ENCODE measurements around the gene NEK4. TPM values are rescaled to one million over a fixed set of nuclear protein-coding genes. Genes with fewer than 3 reads are reported as not detected.
"Not testable (repeated sequence)": the region's sequence is repeated elsewhere in the genome, so short reads cannot be mapped to it uniquely, and the experiment has no call there.

Gene NEK4
- total RNA-seq, 2 experiments from 2014 or later, result 21.4 to 22.2 TPM

DNA sequence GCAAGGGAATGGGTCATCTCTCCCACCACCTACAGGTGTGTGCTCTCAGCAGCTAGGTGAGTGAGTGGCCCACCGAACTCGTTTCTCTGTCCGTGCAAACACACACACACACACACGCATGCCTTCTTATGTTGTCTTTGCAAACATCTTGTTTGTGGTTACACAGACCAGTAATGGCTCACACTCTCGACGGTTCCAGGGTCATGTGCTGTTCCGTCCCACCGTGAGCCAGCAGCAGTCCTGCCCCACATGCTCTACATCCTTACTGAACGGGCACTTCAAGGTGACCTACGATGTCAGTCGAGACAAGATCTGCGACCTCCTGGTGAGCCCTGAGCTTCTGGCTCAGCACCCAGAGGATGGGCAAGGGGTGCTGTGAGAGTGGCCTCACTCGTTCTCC, 11.0 kb upstream of the NEK4 start:
- no peak overlapping the region for H3K4me3 Mint-ChIP-seq
- H3K36me3 Mint-ChIP-seq (ENCODE audit: low read depth), result no peaks in the 10 kb centered on the region
- H3K9me3 Mint-ChIP-seq, result no peaks in the 10 kb centered on the region
- POLR2A ChIA-PET, result no interaction called here
- H3K4me1 Mint-ChIP-seq, result no peaks in the 10 kb centered on the region
- no peak for DNase-seq
- H3K27me3 Mint-ChIP-seq, result peaks cover 12% of the 10 kb centered on the region
- CTCF ChIA-PET, result interaction anchor here (0.5 to 1.5 kb wide), 2 partner anchors 12 to 20 kb away, joined by 3 to 4 read pairs; no protein-coding TSS in a partner anchor
- no peak overlapping the region for H3K27ac Mint-ChIP-seq

- CTCF ChIA-PET, result interaction anchor here (0.9 kb wide), 1 partner anchor 42 kb away, joined by 3 read pairs; no protein-coding TSS in a partner anchor
- no peaks in the 10 kb centered on the region for H3K9me3 Mint-ChIP-seq
- H3K4me1 Mint-ChIP-seq, result no peaks in the 10 kb centered on the region
- peaks cover 12% of the 10 kb centered on the region for H3K27me3 Mint-ChIP-seq
- DNase-seq, result no peak
- POLR2A ChIA-PET, result no interaction called here
- H3K27ac Mint-ChIP-seq, result no peak overlapping the region
- H3K4me3 Mint-ChIP-seq, result no peak overlapping the region
- no peaks in the 10 kb centered on the region for H3K36me3 Mint-ChIP-seq (ENCODE audit: low read depth)
Observed at GRCh38 chr3:52779837-52780585, 9.3 kb upstream of the NEK4 start.

DNA sequence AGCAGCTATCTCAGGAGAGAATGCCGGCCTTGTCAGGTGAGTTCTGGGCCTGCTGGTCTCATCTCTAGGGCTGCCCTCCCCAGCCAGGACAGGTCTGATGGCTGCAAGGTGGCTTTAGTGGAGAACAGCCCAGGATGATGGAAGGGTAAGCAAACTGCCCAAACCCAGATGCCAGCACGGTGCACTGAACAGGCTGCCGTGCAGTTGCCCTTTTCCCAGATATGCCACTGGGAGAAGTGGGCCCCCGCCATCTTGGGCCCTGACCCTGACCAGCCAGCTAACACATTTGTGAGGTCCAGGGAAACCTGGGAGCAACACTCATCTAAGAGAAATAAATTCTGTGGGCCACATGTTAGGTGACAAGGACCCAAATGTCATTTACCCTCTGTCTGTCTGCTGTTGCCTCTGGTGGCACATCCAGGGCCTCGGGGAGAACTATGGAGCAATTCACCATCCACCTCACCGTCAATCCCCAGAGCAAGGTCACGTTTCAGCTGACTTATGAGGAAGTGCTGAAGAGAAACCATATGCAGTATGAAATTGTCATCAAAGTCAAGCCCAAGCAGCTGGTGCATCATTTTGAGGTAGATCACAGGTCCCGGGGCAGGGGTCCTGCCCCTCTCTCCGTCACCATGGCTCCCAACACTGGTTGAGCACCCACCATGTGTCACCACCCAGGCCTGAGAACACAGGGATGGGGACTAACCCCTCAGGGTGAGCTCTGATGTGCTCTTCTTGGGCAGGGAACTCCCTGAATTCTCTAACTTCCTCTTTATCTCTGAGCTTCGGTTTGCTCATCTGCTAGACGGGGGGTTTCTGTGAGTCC, 8.5 kb upstream of the NEK4 start:
- ChIA-PET CTCF (interaction anchor here (0.9 kb wide), 1 partner anchor 43 kb away, joined by 3 read pairs; no protein-coding TSS in a partner anchor), POLR2A (no interaction called here)
- Mint-ChIP-seq H3K9me3 (no peaks in the 10 kb centered on the region), H3K36me3 (ENCODE audit: low read depth) (no peaks in the 10 kb centered on the region), H3K4me3 (no peak overlapping the region), H3K27me3 (peaks cover 12% of the 10 kb centered on the region), H3K27ac (no peak overlapping the region), H3K4me1 (no peaks in the 10 kb centered on the region)
- no peak for DNase-seq

GRCh38 chr3:52777959-52778805, 7.4 kb upstream of the NEK4 start:
- no peaks in the 10 kb centered on the region for H3K36me3 Mint-ChIP-seq (ENCODE audit: low read depth)
- H3K9me3 Mint-ChIP-seq, result no peaks in the 10 kb centered on the region
- ChIA-PET CTCF (no interaction called here), POLR2A (no interaction called here)
- no peak overlapping the region for H3K27ac Mint-ChIP-seq
- H3K4me3 Mint-ChIP-seq, result no peak overlapping the region
- peaks cover 12% of the 10 kb centered on the region for H3K27me3 Mint-ChIP-seq
- DNase-seq, result no peak
- no peaks in the 10 kb centered on the region for H3K4me1 Mint-ChIP-seq

DNA sequence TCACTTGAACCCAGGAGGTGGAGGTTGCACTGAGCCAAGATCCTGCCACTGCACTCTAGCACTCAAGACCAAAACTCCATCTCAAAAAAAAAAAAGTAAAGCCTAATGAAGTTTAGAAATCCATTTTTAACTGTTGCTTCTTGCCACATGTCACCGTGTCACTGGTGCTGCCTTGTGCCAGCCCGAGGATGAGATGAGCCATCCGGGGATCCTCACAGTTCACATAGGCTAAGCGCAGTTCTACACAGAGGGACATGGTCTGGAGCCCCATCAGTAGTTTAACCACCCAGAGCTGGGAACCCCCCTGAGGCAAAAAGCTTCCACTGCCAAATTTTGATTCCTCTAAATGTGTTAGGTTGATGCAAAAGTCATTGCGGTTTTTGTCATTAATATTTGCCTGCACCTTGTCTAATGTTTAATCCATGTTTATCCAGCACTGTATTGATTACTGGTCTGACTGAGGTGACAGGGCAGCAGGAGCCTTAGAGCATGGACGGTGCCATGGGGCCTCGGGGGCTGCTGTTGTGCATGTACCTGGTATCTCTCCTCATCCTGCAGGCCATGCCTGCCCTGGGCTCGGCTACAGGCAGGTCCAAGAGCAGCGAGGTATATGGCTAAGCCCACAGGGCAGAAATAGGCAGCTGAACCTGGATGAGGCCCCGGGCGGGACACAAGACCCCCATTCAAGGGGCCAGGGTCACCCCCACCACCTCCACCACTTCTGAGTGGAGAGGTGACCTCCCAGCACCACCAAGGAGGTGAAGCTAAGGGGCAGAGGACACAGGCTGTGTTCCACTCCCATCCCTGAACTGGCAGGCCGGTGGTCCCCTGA, 6.6 kb upstream of the NEK4 start, which contains the start of gene ITIH1:
Gene ITIH1, plus strand, starts transcription at position 473 of the 832 bp plus-strand sequence. Its CDS starts 17 bp downstream, at position 490.
- Mint-ChIP-seq H3K27me3 (peaks cover 11% of the 10 kb centered on the region), H3K27ac (no peak within 1 kb of the TSS), H3K4me3 (no peak within 1 kb of the TSS), H3K9me3 (no peaks in the 10 kb centered on the region), H3K36me3 (ENCODE audit: low read depth) (no peaks in the 10 kb centered on the region), H3K4me1 (no peaks in the 10 kb centered on the region)
- no peak for DNase-seq
- CTCF ChIA-PET, result no interaction called here
- POLR2A ChIA-PET, result no interaction called here

GRCh38 chr3:52776486-52776885, 5.7 kb upstream of the NEK4 start:
- CTCF ChIA-PET; POLR2A ChIA-PET; H3K4me1 Mint-ChIP-seq; H3K27ac Mint-ChIP-seq; DNase-seq; H3K9me3 Mint-ChIP-seq; H3K27me3 Mint-ChIP-seq; H3K36me3 Mint-ChIP-seq (ENCODE audit: low read depth); H3K4me3 Mint-ChIP-seq: not testable (repeated sequence)

DNA sequence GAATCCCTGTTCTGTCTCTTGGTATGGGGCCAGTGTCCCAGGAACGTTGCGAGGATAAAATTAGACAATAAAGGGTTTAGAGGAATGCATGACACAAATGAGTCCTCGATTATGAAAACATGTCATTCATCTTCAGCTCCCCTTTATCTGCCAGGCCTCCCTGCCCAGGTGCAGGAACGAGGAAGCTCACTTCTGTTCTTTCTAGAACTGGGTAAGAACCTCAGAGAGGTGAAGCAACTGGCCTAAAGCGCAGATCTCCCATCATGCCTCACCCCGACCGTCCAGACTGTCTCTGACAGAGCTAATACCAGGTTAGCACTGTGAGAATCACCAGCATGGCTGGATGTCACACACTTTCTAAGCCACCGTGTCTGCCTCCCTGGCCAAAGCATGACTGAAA, 5.1 kb upstream of the NEK4 start:
- H3K36me3 Mint-ChIP-seq (ENCODE audit: low read depth), result no peaks in the 10 kb centered on the region
- H3K4me3 Mint-ChIP-seq, result no peak overlapping the region
- ChIA-PET POLR2A (no interaction called here), CTCF (no interaction called here)
- H3K27ac Mint-ChIP-seq, result no peak overlapping the region
- DNase-seq, result no peak
- H3K27me3 Mint-ChIP-seq, result no peaks in the 10 kb centered on the region
- peaks cover 10% of the 10 kb centered on the region for H3K4me1 Mint-ChIP-seq
- no peaks in the 10 kb centered on the region for H3K9me3 Mint-ChIP-seq

GRCh38 chr3:52774901-52775864, 4.4 kb upstream of the NEK4 start:
- no peak for DNase-seq
- CTCF ChIA-PET, result interaction anchor here (1.8 kb wide), 1 partner anchor 23 kb away, joined by 6 read pairs; no protein-coding TSS in a partner anchor
- no peak overlapping the region for H3K27ac Mint-ChIP-seq
- H3K4me3 Mint-ChIP-seq, result no peak overlapping the region
- H3K36me3 Mint-ChIP-seq (ENCODE audit: low read depth), result no peaks in the 10 kb centered on the region
- no peaks in the 10 kb centered on the region for H3K27me3 Mint-ChIP-seq
- H3K9me3 Mint-ChIP-seq, result no peaks in the 10 kb centered on the region
- peaks cover 10% of the 10 kb centered on the region for H3K4me1 Mint-ChIP-seq
- POLR2A ChIA-PET, result no interaction called here

DNA sequence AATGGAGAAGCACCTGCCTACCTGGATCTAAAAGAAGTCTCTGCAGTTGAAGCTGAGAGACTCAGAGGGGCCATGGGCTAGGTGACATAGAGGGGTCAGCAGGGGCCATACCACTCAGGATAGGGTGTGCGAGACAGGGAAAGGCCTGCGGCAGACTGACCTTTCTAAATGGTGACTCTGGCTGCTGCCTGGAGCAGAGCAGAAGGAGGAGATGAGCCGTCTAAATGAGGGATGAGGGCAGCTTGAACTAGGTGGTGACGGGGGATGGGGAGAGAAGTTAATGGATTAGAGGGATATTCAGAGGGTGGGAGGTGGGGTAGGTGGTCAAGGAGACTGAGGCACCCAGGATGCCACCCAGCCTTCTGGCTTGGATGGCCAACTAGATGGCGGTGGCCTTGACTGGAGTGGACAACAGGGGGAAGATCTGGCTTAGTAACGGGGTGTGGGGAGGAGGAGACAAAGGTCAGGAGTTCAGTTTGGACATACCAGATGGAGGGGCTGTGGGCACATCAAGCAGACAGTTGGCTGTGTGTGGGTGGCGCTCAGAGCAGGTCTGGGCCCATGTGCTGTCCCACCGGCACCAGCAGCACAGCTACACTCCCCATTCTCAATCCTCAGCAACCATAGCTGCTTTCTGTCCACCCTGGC, 3.5 kb upstream of the NEK4 start:
- H3K4me1 Mint-ChIP-seq, result peaks cover 20% of the 10 kb centered on the region
- CTCF ChIA-PET, result interaction anchor here (0.6 to 1.8 kb wide), 3 partner anchors 22 to 29 kb away, joined by 3 to 6 read pairs (median 3); no protein-coding TSS in a partner anchor
- no peak overlapping the region for H3K4me3 Mint-ChIP-seq
- no peaks in the 10 kb centered on the region for H3K9me3 Mint-ChIP-seq
- DNase-seq, result no peak
- POLR2A ChIA-PET, result no interaction called here
- no peaks in the 10 kb centered on the region for H3K27me3 Mint-ChIP-seq
- H3K27ac Mint-ChIP-seq, result no peak overlapping the region
- no peaks in the 10 kb centered on the region for H3K36me3 Mint-ChIP-seq (ENCODE audit: low read depth)

DNA sequence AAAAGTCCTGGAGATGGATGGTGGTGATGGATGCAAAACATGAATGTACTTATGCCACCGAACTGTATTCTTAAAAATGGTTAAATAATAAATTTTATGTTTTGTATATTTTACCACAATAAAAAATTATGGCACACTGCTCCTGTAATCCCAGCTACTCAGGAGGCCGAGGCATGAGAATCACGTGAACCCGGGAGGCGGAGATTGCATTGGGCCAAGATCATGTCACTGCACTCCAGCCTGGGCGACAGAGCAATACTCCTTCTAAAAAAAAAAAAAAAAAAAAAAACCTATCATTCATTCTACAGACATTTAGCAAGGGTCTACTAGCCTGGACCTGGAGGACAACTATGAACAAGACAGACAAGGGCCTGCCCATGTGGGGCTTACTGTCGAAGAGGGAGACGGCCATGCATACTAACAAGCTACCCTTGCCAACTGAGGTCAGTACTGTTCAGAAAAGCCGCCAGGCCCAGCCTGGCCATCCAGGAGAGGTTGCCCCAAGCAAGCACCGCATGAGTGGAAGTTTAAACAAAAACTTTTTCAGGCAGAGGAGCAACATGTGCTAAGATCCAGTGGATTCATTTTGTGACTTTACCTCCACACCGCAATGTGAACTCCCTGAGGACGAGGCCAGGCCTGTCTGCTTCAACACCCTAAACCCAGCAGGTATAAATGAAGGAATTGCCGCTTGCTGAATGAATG, 2.8 kb upstream of the NEK4 start:
- Mint-ChIP-seq H3K27me3 (no peaks in the 10 kb centered on the region), H3K9me3 (no peaks in the 10 kb centered on the region), H3K4me3 (no peak overlapping the region), H3K27ac (no peak overlapping the region), H3K36me3 (ENCODE audit: low read depth) (no peaks in the 10 kb centered on the region), H3K4me1 (peaks cover 20% of the 10 kb centered on the region)
- ChIA-PET POLR2A (no interaction called here), CTCF (interaction anchor here (0.6 to 1.8 kb wide), 4 partner anchors 23 to 40 kb away, joined by 3 to 6 read pairs (median 4); no protein-coding TSS in a partner anchor)
- no peak for DNase-seq
